Measurements from ENCODE around the gene RASGRP3. TPM values are rescaled to one million over a fixed set of nuclear protein-coding genes. Genes with fewer than 3 reads are reported as not detected.

Gene RASGRP3
- polyA plus RNA-seq, 1 of the 3 experiments (the other 2 are of a cell fraction) = 72.5 TPM

GRCh38 chr2:33599175-33599942 lies 122.9 kb downstream of the RASGRP3 start, which contains the start of gene FAM98A (continued):
- TF ChIP-seq, protein P1, sequence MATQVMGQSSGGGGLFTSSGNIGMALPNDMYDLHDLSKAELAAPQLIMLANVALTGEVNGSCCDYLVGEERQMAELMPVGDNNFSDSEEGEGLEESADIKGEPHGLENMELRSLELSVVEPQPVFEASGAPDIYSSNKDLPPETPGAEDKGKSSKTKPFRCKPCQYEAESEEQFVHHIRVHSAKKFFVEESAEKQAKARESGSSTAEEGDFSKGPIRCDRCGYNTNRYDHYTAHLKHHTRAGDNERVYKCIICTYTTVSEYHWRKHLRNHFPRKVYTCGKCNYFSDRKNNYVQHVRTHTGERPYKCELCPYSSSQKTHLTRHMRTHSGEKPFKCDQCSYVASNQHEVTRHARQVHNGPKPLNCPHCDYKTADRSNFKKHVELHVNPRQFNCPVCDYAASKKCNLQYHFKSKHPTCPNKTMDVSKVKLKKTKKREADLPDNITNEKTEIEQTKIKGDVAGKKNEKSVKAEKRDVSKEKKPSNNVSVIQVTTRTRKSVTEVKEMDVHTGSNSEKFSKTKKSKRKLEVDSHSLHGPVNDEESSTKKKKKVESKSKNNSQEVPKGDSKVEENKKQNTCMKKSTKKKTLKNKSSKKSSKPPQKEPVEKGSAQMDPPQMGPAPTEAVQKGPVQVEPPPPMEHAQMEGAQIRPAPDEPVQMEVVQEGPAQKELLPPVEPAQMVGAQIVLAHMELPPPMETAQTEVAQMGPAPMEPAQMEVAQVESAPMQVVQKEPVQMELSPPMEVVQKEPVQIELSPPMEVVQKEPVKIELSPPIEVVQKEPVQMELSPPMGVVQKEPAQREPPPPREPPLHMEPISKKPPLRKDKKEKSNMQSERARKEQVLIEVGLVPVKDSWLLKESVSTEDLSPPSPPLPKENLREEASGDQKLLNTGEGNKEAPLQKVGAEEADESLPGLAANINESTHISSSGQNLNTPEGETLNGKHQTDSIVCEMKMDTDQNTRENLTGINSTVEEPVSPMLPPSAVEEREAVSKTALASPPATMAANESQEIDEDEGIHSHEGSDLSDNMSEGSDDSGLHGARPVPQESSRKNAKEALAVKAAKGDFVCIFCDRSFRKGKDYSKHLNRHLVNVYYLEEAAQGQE (IDR thresholded peaks at IDR 0.05; ENCODE audit: low read depth, low read length) = no peak; the same call in 1 of the 2 replicates
- TF ChIP-seq MXI1 (IDR thresholded peaks at IDR 0.05; ENCODE audit: low read depth, low read length) (peak; percentile 93), CHD2 (IDR thresholded peaks at IDR 0.05; ENCODE audit: low read length, partially characterized antibody) (peak; percentile 21), RFX5 (IDR thresholded peaks at IDR 0.05; ENCODE audit: low read length) (no peak), PBX3 (IDR thresholded peaks at IDR 0.05) (no peak; the same call in 1 of the 2 replicates)
- TF ChIP-seq, protein P2, sequence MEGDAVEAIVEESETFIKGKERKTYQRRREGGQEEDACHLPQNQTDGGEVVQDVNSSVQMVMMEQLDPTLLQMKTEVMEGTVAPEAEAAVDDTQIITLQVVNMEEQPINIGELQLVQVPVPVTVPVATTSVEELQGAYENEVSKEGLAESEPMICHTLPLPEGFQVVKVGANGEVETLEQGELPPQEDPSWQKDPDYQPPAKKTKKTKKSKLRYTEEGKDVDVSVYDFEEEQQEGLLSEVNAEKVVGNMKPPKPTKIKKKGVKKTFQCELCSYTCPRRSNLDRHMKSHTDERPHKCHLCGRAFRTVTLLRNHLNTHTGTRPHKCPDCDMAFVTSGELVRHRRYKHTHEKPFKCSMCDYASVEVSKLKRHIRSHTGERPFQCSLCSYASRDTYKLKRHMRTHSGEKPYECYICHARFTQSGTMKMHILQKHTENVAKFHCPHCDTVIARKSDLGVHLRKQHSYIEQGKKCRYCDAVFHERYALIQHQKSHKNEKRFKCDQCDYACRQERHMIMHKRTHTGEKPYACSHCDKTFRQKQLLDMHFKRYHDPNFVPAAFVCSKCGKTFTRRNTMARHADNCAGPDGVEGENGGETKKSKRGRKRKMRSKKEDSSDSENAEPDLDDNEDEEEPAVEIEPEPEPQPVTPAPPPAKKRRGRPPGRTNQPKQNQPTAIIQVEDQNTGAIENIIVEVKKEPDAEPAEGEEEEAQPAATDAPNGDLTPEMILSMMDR (IDR thresholded peaks at IDR 0.05) = peak; percentile 24; the same call in 1 of the 2 replicates

DNA sequence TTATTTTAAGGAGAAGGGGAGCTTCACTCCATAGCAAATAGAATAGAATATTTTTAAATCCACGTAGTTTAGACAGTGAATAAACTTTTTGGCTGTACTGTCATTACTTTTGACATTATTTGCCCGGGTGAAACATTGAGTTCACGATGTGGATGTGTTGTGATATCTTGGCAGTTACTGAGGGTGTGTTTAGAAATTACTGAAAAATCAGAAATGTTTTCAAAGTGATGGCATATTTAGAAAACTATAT lies 123.4 kb downstream of the RASGRP3 start:
- H3K27me3 ChIP-seq (ENCODE audit: insufficient read depth) = no peaks in the 10 kb centered on the region
- no peaks in the 10 kb centered on the region for H3K9me2 ChIP-seq
- no peak for DNase-seq
- H3K9ac ChIP-seq = peak overlapping the region; percentile 70; the same call in 1 of the 2 replicates
- TF ChIP-seq MEF2A (IDR thresholded peaks at IDR 0.05; ENCODE audit: borderline replicate concordance, low read depth) = no peak
- TF ChIP-seq RAD21 (IDR thresholded peaks at IDR 0.05; ENCODE audit: low read length) = no peak
- TF ChIP-seq ELF1 (IDR thresholded peaks at IDR 0.05) = no peak
- TF ChIP-seq SMC3 (IDR thresholded peaks at IDR 0.05; ENCODE audit: low read depth, low read length) = no peak
- TF ChIP-seq GATA2 (CRISPR knock-in tag; IDR thresholded peaks at IDR 0.05) = no peak
- TF ChIP-seq NFIC (IDR thresholded peaks at IDR 0.05; ENCODE audit: borderline replicate concordance) = no peak
- no peak for TF ChIP-seq TCF12 (IDR thresholded peaks at IDR 0.05)
- TF ChIP-seq, protein P3, sequence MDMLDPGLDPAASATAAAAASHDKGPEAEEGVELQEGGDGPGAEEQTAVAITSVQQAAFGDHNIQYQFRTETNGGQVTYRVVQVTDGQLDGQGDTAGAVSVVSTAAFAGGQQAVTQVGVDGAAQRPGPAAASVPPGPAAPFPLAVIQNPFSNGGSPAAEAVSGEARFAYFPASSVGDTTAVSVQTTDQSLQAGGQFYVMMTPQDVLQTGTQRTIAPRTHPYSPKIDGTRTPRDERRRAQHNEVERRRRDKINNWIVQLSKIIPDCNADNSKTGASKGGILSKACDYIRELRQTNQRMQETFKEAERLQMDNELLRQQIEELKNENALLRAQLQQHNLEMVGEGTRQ (IDR thresholded peaks at IDR 0.05; ENCODE audit: borderline replicate concordance, low read depth, low read length) = no peak
- TF ChIP-seq, protein P2 (IDR thresholded peaks at IDR 0.05) = no peak
- TF ChIP-seq, protein P4, sequence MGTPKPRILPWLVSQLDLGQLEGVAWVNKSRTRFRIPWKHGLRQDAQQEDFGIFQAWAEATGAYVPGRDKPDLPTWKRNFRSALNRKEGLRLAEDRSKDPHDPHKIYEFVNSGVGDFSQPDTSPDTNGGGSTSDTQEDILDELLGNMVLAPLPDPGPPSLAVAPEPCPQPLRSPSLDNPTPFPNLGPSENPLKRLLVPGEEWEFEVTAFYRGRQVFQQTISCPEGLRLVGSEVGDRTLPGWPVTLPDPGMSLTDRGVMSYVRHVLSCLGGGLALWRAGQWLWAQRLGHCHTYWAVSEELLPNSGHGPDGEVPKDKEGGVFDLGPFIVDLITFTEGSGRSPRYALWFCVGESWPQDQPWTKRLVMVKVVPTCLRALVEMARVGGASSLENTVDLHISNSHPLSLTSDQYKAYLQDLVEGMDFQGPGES (IDR thresholded peaks at IDR 0.05; ENCODE audit: low read depth, low read length) = no peak
- H3K36me3 ChIP-seq (replicated peaks in 1 of 2; ENCODE audit: control insufficient read depth in 1 of 2, insufficient read depth in 2 of 2, low read length in 1 of 2) = peaks cover 6 to 9% of the 10 kb centered on the region in 2 experiments
- WGBS (ENCODE audit: low lambda C conversion rate) = 9% methylated on average over 3 of the region's 3 CpGs
- H4K20me1 ChIP-seq (ENCODE audit: insufficient read depth) = no peaks in the 10 kb centered on the region
- peak overlapping the region; percentile 55 to 79; a peak in 3 of 4 replicates for H3K27ac ChIP-seq (ENCODE audit: low read depth in 2 of 2, low read length in 1 of 2)
- ChIA-PET CTCF (interaction anchor here (0.9 to 3.2 kb wide), 3 partner anchors 17 to 25 kb away, joined by 4 to 21 read pairs (median 5); no protein-coding TSS in a partner anchor), POLR2A (interaction anchor here (0.6 kb wide), 1 partner anchor 266 kb away, joined by 3 read pairs; no protein-coding TSS in a partner anchor)
- no peaks in the 10 kb centered on the region for H3K9me3 ChIP-seq
- peak overlapping the region; percentile 91 for H2AFZ ChIP-seq (ENCODE audit: low read depth)
- peaks cover 3% of the 10 kb centered on the region for H3F3A ChIP-seq (replicated peaks; ENCODE audit: insufficient read depth)
- peaks cover 39% of the 10 kb centered on the region for H3K79me2 ChIP-seq (ENCODE audit: insufficient read depth)
- peak overlapping the region; percentile 92 to 95 for H3K4me3 ChIP-seq (ENCODE audit: low read depth in 2 of 2, low read length in 1 of 2)
- H3K4me1 ChIP-seq (ENCODE audit: control insufficient read depth in 1 of 2, insufficient read depth in 2 of 2, low read depth in 1 of 2, low read length in 1 of 2) = peaks cover 0 to 15% of the 10 kb centered on the region in 2 experiments; a peak in 2 of 4 replicates
- H3K4me2 ChIP-seq = peak overlapping the region; percentile 78

All from SK-N-SH (cell line).